Measurements from ENCODE around the gene FLNB. TPM values are rescaled to one million over a fixed set of nuclear protein-coding genes. Genes with fewer than 3 reads are reported as not detected.

The FLNB gene
- polyA plus RNA-seq, 1 of the 3 experiments (the other 2 are of a cell fraction): 127 TPM

- TF ChIP-seq REST (IDR thresholded peaks at IDR 0.05; ENCODE audit: low read depth, low read length) (no peak), EZH2phosphoT487 (IDR thresholded peaks at IDR 0.05; ENCODE audit: borderline replicate concordance, low read depth) (no peak), ELF1 (IDR thresholded peaks at IDR 0.05) (no peak), TEAD4 (IDR thresholded peaks at IDR 0.05; ENCODE audit: borderline replicate concordance, insufficient read depth) (no peak), USF1 (IDR thresholded peaks at IDR 0.05; ENCODE audit: borderline replicate concordance, low read depth) (no peak), RXRA (IDR thresholded peaks at IDR 0.05; ENCODE audit: borderline replicate concordance, low read depth) (no peak), FOSL2 (IDR thresholded peaks at IDR 0.05; ENCODE audit: borderline replicate concordance, low read depth) (no peak), NRF1 (IDR thresholded peaks at IDR 0.05; ENCODE audit: low read depth, low read length) (no peak), TCF12 (IDR thresholded peaks at IDR 0.05) (no peak), ZBTB33 (IDR thresholded peaks at IDR 0.05; ENCODE audit: borderline replicate concordance, low read depth) (no peak)
- TF ChIP-seq, protein P1, sequence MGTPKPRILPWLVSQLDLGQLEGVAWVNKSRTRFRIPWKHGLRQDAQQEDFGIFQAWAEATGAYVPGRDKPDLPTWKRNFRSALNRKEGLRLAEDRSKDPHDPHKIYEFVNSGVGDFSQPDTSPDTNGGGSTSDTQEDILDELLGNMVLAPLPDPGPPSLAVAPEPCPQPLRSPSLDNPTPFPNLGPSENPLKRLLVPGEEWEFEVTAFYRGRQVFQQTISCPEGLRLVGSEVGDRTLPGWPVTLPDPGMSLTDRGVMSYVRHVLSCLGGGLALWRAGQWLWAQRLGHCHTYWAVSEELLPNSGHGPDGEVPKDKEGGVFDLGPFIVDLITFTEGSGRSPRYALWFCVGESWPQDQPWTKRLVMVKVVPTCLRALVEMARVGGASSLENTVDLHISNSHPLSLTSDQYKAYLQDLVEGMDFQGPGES (IDR thresholded peaks at IDR 0.05; ENCODE audit: low read depth, low read length): no peak
These were observed 114.9 kb downstream of the FLNB start (continued) for GRCh38 chr3:58122936-58123700.

- peaks cover 73 to 89% of the 10 kb centered on the region in 2 experiments for H3K36me3 ChIP-seq (replicated peaks in 1 of 2; ENCODE audit: control insufficient read depth in 1 of 2, insufficient read depth in 2 of 2, low read length in 1 of 2)
- POLR2A ChIA-PET: no interaction called here
- no peaks in the 10 kb centered on the region for H4K20me1 ChIP-seq (ENCODE audit: insufficient read depth)
- no peak overlapping the region for H3K27ac ChIP-seq (ENCODE audit: low read depth in 2 of 2, low read length in 1 of 2)
- H3F3A ChIP-seq (replicated peaks; ENCODE audit: insufficient read depth): no peaks in the 10 kb centered on the region
- TF ChIP-seq USF1 (IDR thresholded peaks at IDR 0.05; ENCODE audit: borderline replicate concordance, low read depth) (no peak), ELF1 (IDR thresholded peaks at IDR 0.05) (no peak), TCF12 (IDR thresholded peaks at IDR 0.05) (no peak), FOXM1 (IDR thresholded peaks at IDR 0.05; ENCODE audit: low read depth) (no peak)
- TF ChIP-seq, protein P1 (IDR thresholded peaks at IDR 0.05; ENCODE audit: low read depth, low read length): no peak
- H3K27me3 ChIP-seq (ENCODE audit: insufficient read depth): no peaks in the 10 kb centered on the region
- CTCF ChIA-PET: interaction anchor here (0.5 kb wide), 1 partner anchor 224 kb away, joined by 3 read pairs; no protein-coding TSS in a partner anchor
- H3K9ac ChIP-seq: no peak overlapping the region
- 100% methylated on average over 8 of the region's 8 CpGs for WGBS (ENCODE audit: low lambda C conversion rate)
- peaks cover 14% of the 10 kb centered on the region; the same call in 1 of the 2 replicates for H3K79me2 ChIP-seq (ENCODE audit: insufficient read depth)
- no peak for DNase-seq
- H3K4me3 ChIP-seq (ENCODE audit: low read depth in 2 of 2, low read length in 1 of 2): no peak overlapping the region
- H3K4me1 ChIP-seq (ENCODE audit: control insufficient read depth in 1 of 2, insufficient read depth in 2 of 2, low read depth in 1 of 2, low read length in 1 of 2): no peaks in the 10 kb centered on the region
- no peak overlapping the region for H2AFZ ChIP-seq (ENCODE audit: low read depth)
- no peaks in the 10 kb centered on the region for H3K9me2 ChIP-seq
- H3K9me3 ChIP-seq: no peaks in the 10 kb centered on the region
- no peak overlapping the region for H3K4me2 ChIP-seq
These were observed 116.2 kb downstream of the FLNB start for GRCh38 chr3:58124387-58124786.

Measured in SK-N-SH (cell line).